Measurements from ENCODE around the gene KCNQ1. TPM values are rescaled to one million over a fixed set of nuclear protein-coding genes. Genes with fewer than 3 reads are reported as not detected.

KCNQ1 gene
- total and polyA plus RNA-seq, 7 donors: 0.48 to 3.1 (median 1.1) TPM

DNA sequence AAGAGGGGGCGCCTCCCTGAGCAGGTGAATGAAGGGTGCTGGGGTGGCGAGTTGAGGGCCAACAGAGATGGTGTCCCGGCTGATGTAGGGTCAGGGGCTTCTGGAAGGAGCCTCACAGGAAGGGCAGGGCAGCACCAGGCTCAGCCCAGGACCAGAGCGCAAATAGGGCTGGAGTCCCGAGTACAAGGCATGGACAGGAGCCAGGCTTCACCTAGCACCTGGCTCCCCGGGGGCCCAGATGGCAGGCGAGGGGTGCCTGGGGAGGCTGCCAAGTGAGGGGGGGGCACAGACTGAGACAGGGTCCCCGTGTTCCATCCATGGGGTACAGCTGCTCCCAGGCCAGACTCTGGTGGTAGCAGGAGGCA is 105.8 kb downstream of the KCNQ1 start:
- intact Hi-C loops (cut with DNase I): no loop called here

DNA sequence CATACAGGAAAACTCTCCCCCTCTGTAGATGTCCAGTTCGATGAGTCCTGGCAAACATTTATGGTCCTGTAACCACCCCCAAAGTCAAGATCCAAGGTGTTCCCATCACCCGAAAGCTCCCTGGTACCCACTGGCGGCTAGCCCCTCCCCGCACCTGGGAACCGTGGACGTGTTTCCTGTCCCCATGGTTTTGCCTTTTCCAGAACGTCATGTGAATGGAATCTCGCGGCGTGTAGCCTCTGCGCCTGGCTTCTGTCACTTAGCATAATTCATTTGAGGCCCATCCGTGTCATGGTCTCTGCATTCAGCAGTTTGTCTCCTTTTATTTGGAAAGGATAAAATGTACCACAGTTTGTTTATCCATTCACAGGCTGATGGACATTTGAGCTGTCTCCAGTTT is 106.3 kb downstream of the KCNQ1 start:
- ATAC-seq (no peak), DNase-seq (peak in 1 of 2 donors; percentile 5)
- TF ChIP-seq, protein P1, sequence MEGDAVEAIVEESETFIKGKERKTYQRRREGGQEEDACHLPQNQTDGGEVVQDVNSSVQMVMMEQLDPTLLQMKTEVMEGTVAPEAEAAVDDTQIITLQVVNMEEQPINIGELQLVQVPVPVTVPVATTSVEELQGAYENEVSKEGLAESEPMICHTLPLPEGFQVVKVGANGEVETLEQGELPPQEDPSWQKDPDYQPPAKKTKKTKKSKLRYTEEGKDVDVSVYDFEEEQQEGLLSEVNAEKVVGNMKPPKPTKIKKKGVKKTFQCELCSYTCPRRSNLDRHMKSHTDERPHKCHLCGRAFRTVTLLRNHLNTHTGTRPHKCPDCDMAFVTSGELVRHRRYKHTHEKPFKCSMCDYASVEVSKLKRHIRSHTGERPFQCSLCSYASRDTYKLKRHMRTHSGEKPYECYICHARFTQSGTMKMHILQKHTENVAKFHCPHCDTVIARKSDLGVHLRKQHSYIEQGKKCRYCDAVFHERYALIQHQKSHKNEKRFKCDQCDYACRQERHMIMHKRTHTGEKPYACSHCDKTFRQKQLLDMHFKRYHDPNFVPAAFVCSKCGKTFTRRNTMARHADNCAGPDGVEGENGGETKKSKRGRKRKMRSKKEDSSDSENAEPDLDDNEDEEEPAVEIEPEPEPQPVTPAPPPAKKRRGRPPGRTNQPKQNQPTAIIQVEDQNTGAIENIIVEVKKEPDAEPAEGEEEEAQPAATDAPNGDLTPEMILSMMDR (IDR thresholded peaks at IDR 0.05): no peak
- intact Hi-C loops (cut with DNase I): no loop called here
- 67 to 77% (median 76%) methylated on average over 12 of the region's 12 CpGs for WGBS, 3 donors
- H3K27ac ChIP-seq: no peak overlapping the region
- no peak overlapping the region for H3K4me3 ChIP-seq
- H3K9me3 ChIP-seq: no peaks in the 10 kb centered on the region
- no peaks in the 10 kb centered on the region for H3K4me1 ChIP-seq
- H3K36me3 ChIP-seq (ENCODE audit: insufficient read depth in 1 of 2, low read depth in 1 of 2): no peaks in the 10 kb centered on the region
- H3K27me3 ChIP-seq (ENCODE audit: insufficient read depth in 3 of 3, low read length in 2 of 3): no peaks in the 10 kb centered on the region

More for the DNA sequence above, 105.8 kb downstream of the KCNQ1 start:
- Histone ChIP-seq H3K36me3 (ENCODE audit: insufficient read depth in 1 of 2, low read depth in 1 of 2) (no peaks in the 10 kb centered on the region), H3K4me1 (no peaks in the 10 kb centered on the region), H3K4me3 (no peak overlapping the region), H3K9me3 (no peaks in the 10 kb centered on the region), H3K27me3 (ENCODE audit: insufficient read depth in 3 of 3, low read length in 2 of 3) (no peaks in the 10 kb centered on the region), H3K27ac (no peak overlapping the region)
- TF ChIP-seq, protein P1 (IDR thresholded peaks at IDR 0.05): no peak
- ATAC-seq (no peak), DNase-seq (peak in 1 of 2 donors; percentile 33)
- 69 to 81% (median 70%) methylated on average over 8 of the region's 8 CpGs for WGBS, 3 donors

DNA sequence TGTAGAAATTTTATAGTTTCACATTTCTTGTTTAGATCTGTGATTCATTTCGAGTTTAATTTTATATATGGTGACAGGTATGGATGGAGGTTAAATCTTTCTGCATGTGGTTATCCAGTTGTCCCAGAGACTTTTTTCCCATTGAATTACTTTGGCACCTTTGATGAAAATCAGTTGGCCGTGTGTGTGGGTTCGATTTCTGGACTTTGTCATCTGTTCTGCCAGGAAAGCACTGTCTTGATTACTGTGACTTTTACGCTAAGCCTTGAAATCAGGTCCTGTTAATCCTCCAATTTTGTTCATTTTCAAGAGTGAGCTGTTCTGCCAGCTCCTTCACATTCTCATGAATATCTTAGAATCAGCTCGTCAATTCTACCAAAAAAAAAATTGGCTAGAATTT is 107.4 kb downstream of the KCNQ1 start:
- no peak overlapping the region for H3K27ac ChIP-seq
- intact Hi-C loops (cut with DNase I): no loop called here
- no peak overlapping the region for H3K4me3 ChIP-seq
- DNase-seq: no peak
- no peaks in the 10 kb centered on the region for H3K27me3 ChIP-seq (ENCODE audit: insufficient read depth in 3 of 3, low read length in 2 of 3)
- no peaks in the 10 kb centered on the region for H3K36me3 ChIP-seq (ENCODE audit: insufficient read depth in 1 of 2, low read depth in 1 of 2)
- H3K4me1 ChIP-seq: no peaks in the 10 kb centered on the region
- no peak for ATAC-seq
- TF ChIP-seq, protein P1 (IDR thresholded peaks at IDR 0.05): no peak
- 61 to 74% (median 66%) methylated on average over 5 of the region's 5 CpGs for WGBS, 3 donors
- no peaks in the 10 kb centered on the region for H3K9me3 ChIP-seq

DNA sequence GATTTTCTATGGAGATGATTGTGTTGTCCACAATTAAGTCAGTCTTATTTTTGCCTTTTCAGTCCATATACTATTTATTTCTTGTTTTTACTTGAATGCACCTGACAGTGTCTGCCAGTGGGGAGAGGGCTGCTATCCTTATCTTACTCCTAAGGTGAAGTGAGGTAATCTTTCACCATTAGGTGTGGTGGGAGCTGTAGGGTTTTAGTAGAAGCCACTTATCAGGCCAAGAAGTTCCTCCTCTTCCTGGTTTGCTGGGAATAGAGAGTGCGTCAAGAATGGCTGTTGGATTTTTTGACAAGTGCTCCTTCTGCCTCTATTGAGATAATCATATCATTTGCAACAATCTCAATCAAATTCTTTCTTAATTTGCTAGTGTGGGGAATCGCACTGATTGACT is 108.4 kb downstream of the KCNQ1 start:
- no peaks in the 10 kb centered on the region for H3K9me3 ChIP-seq
- TF ChIP-seq, protein P1 (IDR thresholded peaks at IDR 0.05): no peak
- H3K4me1 ChIP-seq: no peaks in the 10 kb centered on the region
- no peaks in the 10 kb centered on the region for H3K27me3 ChIP-seq (ENCODE audit: insufficient read depth in 3 of 3, low read length in 2 of 3)
- WGBS, 3 donors: 93 to 96% (median 94%) methylated on average over 2 of the region's 2 CpGs
- no peak overlapping the region for H3K27ac ChIP-seq
- intact Hi-C loops (cut with DNase I): no loop called here
- DNase-seq (no peak), ATAC-seq (no peak)
- H3K36me3 ChIP-seq (ENCODE audit: insufficient read depth in 1 of 2, low read depth in 1 of 2): no peaks in the 10 kb centered on the region
- no peak overlapping the region for H3K4me3 ChIP-seq

DNA sequence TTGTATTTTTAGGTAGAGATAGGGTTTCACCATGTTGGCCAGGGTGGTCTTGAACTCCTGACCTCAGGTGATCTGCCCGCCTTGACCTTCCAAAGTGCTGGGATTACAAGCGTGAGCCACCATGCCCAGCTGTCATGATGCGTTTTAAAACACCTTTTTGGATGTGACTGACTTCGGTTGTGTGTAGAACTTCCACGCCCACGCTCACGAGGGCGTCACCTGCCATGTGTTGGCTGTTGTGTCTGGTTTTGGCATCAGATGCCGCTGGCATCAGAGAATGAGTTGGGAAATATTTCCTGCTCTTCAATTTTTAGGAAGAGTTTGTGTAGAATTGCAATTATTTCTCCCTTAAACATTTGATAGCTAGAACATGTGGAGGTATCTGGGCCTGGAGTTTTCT is 109.1 kb downstream of the KCNQ1 start:
- H3K4me1 ChIP-seq: no peaks in the 10 kb centered on the region
- ATAC-seq: no peak
- no peak overlapping the region for H3K27ac ChIP-seq
- peak in 1 of 2 donors; percentile 30 for DNase-seq
- H3K27me3 ChIP-seq (ENCODE audit: insufficient read depth in 3 of 3, low read length in 2 of 3): no peaks in the 10 kb centered on the region
- no peaks in the 10 kb centered on the region for H3K9me3 ChIP-seq
- TF ChIP-seq, protein P1 (IDR thresholded peaks at IDR 0.05): no peak
- H3K4me3 ChIP-seq: no peak overlapping the region
- no peaks in the 10 kb centered on the region for H3K36me3 ChIP-seq (ENCODE audit: insufficient read depth in 1 of 2, low read depth in 1 of 2)
- intact Hi-C loops (cut with DNase I): no loop called here
- 76 to 83% (median 77%) methylated on average over 9 of the region's 9 CpGs for WGBS, 3 donors

Data from psoas muscle (tissue), 8 donors.